Iris pigment epithelial cell (primary cell): ENCODE data around the gene GALNT2.

ENCODE experiments used
- DNase-seq: peaks from one replicate; pipeline ENCODE4 v3.0.0-alpha.2; 2011; ENCODE audit warnings: low read depth

GALNT2 gene

DNA sequence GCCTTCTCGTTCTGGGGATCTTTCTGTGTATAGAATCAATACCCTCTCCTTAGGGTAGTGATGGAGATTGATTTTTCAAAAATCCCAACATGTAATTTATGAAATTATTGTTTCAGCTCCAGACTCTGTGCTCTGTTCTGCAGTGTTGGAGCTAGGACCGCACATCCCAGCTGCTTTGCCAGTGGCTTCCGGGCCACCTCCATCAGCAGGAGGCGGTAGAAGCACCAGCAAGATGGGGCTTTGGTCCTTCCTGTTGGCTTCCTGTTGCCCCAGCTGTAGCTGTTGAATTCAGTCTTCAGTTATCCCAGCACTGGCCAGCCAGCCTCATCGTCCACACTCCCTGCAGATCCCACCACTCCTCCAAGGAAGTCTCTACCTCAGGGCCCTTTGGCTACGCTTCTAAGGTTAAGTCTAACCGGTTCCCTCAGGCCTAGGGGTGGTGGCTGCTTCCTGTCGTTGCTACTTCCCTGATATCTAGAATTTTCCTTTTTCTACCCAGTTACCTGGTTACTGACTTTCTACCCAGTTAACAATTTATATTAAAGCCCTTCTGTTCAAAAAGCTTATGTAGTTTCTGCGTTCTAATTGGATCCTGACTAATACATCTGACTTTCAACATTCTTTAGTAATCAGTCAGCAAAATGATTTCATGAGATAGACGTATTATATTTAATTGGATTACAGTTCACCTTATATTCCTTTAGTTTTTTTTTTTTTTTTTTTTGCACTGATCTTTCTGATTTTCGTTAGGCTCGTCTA lies 24.6 kb downstream of the GALNT2 start:
- peak; percentile 69 for DNase-seq

DNA sequence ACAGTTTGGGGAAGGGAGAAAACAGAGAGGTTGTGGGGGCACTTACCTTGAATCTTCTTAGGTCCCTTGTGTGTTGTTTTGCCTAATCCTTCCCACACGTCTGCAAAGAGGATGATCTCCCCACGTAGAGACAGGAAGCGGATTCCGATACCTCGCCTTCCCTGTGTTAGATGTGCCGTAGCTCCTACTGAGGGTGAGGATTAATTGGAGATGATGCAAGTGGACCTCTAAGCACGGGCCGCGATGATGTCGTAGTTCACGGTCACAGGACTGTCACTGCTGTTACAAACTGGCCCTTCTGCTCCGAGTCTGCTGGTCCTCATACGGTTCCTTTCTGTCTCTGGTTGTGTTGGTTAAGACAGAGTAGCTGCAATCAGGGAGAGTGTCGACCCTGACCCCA lies 27.7 kb downstream of the GALNT2 start:
- DNase-seq, result no peak

DNA sequence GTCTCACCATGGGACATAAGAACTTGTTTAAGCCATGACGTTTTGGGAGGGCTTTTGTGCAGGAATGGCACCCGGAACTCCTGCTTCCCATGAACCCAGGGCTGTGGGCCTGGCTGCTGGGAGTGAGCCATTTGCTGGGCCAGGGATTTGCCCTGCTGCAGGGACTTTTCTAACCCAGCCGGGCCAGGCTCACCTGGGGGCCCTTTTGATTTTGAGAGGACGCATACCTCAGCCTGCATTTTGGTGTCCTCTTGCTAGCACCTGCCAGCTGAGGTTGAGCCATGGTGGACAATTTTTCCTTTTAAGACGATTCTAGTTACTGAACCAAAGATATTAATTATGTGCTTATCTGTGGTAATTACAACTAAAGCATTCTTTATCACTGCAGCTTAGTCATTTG lies 28.9 kb downstream of the GALNT2 start:
- no peak for DNase-seq

DNA sequence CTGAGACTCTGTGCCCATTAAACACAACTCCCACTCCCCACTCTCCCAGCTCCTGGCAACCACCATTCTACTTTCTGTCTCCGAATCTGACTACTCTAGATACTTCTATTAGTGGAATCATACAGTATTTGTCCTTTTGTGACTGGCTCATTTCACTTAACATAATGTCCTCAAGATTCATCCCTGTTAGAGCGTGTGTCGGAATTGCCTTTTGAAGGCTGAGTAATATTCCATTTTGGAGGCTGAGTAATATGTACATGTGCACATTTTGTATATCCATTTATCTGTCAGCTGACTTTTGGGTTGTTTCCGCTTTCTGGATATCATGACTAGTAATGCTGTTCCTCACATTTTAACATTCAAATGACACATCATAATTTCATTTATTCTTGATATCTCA lies 30.3 kb downstream of the GALNT2 start:
- no peak for DNase-seq

DNA sequence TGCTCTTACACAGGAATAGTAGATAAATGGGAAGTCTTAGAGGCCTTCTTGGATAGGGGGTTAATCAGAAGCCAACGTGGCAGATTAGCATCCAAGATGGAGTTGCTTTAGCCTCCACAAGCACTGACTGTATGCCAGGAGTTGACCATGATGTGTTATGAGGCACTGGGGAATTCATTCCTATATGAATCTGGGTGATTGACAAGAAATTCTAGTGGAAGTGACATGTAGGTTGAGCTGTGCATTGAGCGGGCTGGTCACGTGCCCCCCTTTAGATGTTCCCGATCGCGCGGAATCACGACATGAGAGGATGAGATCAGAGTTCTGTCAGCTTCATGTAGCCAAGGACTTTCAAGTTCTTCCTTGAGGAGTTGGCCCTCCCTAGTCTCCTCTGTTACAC lies 31.7 kb downstream of the GALNT2 start:
- DNase-seq, result no peak

DNA sequence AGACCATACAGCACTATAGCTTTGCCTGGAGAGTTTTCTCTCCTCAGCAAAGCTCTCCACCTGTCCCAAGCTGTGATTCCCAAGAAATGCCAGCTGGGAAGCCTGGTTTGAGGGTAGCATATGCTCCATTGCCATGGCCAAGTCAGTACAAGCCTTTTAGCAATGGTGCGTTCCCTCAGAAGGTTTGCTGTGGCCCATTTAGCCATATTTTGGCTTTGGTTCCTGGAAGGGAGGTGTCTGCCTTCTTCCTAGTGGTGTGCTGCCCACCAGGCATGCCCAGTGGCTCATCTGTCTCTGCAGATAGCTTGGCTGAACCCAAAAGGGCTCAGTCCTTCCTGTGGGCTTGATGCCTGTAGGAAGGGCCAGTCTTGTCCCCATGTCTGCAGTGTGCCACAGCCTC lies 32.4 kb downstream of the GALNT2 start:
- no peak for DNase-seq

DNA sequence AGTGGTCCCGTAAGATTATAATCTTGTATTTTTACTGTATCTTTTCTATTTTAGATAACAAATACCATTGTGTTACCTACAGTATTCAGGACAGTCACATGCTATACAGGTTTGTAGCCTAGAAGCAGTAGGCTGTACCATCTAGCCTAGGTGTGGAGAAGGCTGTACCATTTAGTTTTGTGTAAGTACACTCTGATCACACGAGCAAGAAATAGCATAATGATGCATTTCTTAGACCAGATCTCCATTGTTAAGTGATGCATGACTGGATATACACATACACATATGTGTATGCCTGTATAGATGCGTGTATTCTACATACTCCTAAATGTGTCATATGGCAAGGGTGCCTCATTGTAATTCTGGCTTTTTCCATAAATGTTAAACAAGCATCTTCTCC lies 33.9 kb downstream of the GALNT2 start:
- DNase-seq, result no peak

DNA sequence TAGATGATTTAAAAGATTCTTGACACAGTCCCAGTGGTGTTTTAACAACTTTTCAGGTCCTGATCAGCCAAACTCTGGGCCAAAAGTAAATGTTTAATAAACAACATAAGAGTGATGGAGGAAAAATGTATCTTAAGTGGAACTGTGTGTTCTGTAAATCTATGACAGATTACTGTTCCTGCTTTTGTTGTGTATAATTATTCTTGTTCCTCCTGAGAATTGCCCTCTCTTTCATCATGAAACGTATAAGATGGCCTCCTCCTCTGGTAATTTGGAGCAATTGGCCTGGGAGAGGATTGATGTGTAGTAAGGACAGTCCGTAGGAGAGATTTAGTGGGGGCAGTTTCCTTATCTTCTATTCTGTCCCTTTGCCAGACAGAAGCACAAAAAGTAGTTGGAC lies 34.5 kb downstream of the GALNT2 start:
- DNase-seq, result no peak

DNA sequence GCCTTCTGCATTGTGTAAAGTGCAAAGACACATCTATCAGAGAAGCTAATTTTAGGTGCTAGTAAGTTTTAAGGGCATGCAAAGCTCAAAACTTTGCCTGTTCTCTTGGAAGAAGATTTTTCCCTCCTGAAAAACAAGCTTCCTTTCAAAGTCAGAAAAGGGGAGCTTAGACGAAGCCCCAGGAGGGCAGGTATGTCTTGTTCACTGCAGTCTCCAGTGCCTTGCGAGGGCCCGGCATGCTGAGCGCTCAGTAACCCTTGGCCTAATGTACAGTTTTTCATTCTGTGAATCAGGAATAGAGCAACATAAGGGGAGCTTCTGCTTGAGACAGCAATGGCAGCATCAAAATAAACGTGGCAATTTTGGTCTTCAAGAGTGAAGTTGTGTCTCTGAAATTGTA lies 35.0 kb downstream of the GALNT2 start:
- no peak for DNase-seq

DNA sequence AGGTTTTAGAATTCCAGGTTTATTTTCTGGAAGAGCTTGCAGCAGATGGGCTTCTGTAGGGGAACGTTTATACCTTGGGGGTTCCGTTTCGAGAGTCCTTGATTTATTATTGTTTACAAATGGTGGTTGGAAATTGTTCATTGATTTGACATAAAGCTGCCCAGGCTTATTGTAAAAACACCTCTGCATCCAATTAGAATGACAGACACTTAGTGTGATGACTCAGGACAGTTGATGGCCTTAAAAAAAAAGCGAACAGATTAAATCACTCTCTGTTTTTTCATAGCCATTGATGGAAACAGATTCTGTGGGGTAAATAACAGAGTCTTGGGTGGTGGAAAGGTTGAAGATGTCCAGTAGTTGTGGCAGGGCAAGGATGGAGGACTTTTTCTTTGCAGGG lies 35.4 kb downstream of the GALNT2 start:
- no peak for DNase-seq

DNA sequence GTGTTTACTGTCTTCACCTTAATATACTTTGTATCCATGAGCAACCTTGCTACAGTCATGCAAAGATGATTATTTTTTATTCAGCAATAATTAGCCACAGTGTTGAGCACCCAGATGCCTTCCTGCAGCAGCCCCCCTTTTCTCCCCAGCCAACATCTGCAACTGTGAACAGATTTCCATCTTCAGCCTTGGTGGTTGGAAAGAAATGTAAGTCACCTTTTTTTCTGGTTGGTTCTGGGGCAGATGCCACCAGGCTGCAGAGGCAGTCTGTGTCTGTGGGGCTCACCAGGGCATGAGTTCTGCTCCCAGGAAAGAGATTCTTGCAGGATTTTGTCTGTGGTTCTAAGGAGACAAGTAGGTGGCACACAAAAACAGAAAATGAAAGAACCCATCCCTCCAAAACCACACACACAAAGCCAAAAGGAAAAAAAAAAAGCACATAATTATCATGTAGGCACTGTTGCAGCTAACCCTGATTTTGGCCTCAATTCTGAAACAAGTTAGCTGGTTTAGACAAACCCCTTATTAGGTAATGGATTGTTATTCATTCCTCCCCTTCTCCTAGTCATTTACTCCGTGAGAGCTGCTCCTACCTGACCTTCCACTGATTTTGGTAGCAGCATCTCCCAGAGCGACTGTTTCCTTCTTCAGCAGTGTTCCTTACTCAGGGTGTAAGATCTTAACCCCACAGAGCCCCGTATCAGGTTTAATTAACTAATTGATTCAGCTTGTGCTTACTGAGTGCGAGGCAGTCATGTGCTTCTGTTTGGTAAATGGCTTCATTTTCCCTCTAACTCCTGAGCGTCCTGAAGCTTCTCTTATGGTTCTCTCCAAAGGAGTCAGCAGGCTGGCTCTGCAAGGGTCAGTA lies 36.5 kb downstream of the GALNT2 start:
- DNase-seq, result no peak

DNA sequence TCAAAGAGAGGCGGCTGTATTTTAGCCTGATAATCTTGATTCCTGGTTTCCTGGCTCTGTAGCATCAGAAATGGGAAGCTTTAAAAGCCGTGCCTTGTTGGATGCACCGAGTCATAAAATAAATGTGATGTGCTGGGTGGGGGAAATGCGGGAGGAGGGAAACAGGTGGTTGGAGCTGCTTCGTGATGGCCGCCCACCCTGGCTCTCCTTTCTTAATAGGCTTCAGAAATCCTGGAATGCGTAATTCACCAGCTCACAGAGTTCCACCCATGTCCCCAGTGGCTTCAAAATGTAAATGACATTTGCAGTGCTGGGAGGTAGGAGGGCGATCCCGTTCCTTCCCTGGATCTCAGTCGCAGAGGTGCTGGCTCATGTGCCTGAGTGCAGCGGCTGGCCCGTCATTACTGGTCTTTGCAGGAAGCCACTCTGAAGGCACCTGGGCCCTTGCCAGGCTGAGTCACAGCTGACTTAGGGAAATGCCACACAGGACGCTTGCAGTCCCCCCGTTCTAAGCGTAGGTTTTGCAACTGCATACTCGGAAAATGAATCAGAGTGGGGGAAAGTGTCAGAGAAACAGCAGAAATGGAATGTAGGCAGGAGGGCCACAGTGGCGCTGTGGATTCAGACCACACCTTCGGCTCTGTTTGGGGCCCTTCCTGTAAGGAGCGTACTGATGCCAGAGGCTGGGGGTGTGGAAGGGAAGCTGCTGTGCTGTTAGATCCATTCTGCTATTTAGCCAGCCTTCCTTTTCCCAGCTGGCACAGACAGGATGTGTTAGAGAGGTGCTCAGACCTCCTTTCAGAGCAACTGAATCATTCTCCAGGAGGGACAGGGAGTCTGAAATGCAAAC lies 37.6 kb downstream of the GALNT2 start:
- DNase-seq, result peak; percentile 99

DNA sequence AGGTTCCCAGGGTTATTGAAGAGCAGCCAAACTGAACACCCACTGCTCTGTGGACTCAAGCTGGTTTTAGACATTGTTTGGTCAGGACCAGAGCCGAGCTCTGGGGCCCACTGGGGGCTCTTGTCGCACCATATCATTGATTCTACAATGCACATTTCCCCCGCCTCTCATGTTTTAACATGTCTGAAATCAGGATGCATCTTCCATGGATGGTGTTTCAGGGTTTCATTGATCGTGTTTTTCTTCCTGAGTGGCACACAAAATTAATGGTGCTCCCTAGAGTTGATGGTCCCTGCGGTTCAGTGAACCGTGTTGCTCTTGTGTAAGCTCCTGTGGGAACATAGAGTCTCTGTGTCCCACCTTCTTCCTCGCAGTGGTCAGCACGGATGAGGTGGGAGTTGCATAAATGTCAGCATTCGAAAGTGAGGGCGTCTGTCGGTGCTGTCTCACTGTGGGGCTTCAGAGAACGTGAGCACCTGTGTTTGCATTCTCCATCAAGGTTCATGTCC lies 38.3 kb downstream of the GALNT2 start:
- no peak for DNase-seq

DNA sequence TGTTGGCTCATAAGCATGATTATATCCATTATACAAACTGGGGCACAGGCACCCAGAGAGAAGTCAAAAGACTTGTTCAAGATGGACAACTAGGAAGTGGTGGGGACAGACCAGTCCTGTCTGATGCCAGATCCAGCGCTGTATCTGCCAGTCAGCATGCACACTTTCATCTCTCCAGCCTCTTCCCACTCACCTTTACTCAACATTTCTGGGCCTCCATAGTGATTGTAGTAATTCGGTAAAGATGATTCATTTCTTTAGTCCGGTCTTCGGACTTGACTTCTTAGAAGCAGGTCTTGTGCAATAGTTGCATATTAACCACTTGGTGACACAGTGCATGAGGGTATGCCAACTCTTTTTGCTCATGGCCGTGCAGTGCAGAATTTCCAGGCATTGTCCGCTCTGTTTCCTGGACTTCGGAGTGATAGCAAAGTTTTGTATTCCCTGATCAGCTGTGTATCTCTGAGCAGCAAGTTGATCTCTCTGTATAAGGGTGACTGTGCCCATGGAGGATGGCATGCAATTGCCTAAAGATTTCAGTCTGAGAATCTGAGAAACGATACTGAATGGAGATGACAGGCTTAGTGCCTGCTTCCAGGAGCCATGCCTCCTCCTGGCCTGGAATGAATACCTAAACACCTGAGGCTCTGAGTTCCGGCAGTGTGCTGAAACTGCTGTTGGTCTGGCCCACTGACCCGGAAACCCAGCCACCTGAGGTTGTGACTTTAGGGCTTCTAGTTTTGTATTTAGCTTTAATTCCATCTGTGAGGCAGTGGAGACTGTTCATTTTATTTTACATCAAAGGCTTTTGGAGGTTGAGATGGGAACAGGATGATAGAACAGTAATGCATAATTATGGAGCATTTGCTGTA lies 39.0 kb downstream of the GALNT2 start:
- peak; percentile 89 for DNase-seq

DNA sequence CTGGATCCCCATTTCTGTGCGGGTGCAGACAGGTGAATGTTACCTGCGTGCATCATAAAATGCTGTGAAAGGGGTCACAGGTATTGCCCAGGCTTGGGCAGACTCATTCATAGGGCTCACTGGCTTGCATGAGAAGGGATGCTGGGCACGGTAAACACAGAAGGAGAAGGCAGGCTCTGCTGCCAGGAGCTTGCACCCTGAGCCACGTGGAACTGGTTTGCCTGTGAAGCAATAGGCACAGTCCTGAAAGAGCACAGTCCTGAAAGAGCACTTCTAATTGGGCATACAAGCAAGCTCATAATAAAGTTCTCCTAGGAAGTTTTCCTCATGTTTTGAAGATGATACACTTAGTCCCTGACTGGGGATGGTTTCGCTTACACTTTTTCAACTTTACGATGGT lies 40.9 kb downstream of the GALNT2 start:
- no peak for DNase-seq

DNA sequence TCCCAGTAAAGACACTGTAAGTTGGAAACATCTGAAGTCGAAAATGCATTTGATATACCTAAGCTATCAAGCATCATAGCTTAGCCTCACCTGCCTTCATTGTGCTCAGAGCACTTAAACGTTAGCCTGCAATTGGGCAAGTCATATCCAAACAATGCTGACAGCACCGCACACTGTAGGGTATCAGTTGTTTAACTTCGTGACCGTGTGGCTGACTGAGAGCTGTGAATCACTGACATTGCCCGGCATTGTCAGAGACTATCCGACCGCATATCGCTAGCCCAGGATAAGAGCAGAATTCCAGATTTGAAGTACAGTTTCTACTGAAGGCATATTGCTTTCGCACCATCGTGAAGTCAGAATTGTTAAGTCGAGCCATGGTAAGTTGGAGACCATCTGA lies 41.5 kb downstream of the GALNT2 start:
- DNase-seq, result no peak

DNA sequence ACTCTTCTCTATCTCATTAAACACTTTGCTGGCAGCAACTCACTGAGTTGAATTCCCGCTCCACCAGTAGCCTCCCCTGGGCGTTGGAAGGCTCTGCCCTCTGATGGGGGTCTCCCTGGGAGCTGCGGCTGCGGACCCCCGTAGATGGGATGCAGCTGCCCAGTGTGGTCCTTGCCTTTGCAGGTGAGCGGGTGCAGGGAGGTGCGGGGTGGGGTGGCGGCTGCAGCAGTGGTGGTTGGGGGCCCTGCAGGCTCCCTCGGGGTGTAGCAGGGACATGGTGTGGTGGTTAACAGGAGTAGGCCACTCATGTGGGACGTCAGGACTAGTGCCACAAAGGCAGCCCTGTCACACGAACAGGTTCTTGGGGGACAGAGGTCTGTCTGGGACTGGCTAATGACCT lies 42.0 kb downstream of the GALNT2 start:
- no peak for DNase-seq

DNA sequence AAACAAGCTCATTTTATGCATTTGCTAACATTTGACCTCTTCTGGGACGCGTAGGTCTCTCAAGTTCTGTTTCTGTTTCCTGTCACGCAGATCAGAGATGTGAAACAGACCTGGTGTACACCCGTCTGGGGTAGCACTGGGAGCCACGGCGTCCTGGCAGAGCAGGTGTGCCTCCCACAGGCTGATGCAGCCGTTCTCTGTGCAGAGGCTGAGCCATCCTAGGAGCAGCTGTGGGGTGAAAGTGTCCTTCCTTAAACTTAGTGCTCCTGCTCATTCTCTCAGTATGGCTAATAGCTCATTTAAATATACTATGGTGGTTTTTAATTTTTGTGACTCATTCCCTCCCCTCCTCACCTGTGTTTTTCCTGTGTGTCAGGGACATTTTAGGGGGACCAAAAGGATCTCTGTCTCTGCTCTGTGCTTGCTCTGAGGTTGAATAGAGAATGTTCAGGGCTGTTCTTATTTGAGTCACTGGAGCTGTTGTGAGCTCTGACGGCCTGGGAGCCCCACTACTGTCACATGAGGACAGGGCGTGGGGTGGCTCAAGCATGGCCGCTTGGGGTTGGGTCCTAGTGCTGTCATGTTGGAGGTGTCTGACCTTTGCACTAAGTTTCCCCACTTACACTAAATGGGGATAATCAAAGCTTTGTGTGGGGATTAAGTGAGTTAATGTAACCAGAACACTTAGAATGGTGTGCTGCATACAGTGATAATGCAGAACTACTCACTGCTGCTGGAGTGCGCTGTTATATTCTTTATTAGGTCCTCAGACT lies 43.0 kb downstream of the GALNT2 start:
- no peak for DNase-seq

DNA sequence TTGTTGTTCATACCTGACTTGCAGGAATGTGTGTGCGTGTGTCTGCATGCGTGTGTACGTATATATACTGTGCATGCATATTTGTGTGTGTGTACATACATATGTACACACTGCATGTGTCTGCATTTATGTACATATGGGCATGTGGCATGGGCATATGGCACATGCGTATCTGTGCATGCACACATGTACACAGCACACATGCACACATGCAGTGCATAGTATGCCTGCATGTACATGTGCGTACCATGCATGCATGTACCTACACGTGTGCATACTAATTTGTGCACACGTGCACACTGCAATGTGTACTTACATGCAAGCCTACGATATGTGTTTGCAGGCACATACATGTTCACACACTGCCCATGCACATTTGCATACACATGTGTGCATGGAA lies 43.9 kb downstream of the GALNT2 start:
- DNase-seq, result no peak

DNA sequence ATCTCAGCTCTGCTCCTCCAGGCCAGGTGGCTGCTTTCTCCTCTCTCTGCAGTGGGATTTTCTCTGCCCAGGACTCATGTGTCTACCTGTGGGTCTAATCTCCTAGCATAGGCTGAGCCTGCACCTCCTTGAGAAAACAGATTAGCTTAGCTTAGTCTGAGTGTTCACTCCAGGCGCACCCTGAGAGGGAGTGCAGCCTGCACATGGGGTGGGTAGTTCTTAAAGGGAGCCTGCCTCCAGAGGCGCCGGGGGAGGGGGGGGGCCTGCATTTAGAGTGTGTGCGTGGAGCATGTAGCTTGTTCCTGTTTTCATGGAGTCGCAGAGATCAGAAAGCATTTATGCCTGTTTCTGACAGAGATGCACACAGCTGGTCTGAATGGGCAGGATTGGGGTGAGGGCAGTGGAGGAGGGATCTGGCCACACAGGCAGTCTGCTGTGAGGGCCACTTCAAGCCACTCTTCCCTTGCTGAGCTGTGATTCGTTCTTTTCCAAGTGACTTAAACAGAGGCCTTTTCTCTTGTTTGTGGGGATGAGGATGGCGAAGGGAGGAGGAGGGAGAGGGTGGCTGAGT lies 45.2 kb downstream of the GALNT2 start:
- no peak for DNase-seq
